GM23248 (cell line): ENCODE measurements around the gene DNAAF8.

Experiments used
- EZH2 ChIP-seq: fragments of 200-600 bp; sonication (generic); IDR thresholded peaks from 2 replicates; pipeline ENCODE4 v1.6.1; 2018; ENCODE audit warnings: antibody characterized with exemption, mild to moderate bottlenecking; ENCODE audit not compliant: insufficient read depth, poor library complexity, severe bottlenecking
- EZH2phosphoT487 ChIP-seq: fragments of 200-600 bp; sonication (generic); IDR thresholded peaks from 2 replicates; pipeline ENCODE4 v1.6.1; 2018; ENCODE audit warnings: antibody characterized with exemption, moderate library complexity, mild to moderate bottlenecking, low read depth; ENCODE audit not compliant: insufficient read depth

DNA sequence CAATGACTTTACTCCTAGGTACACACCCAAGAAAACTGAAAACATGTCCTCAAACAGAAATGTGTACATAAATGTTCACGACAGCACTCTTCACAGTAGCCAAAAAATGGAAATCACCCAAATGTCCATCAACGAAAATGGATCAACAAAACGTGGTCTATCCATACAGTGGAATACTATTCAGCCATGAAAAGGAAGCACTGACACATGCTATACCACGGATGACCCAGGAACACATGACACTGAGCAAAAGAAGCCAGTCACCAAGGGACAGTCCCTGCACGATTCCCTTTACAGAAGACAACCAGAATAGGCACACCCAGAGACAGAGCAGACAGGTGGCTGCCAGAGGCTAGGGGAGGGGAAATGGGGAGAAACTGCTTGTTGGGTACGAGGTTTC lies 21.4 kb downstream of the DNAAF8 start:
- no peak for TF ChIP-seq EZH2
- no peak for TF ChIP-seq EZH2phosphoT487
